ENCODE data around the gene TLR8.

- no peak for TF ChIP-seq CTCF (IDR thresholded peaks at IDR 0.05 in 4 of 5, conservative IDR thresholded peaks at IDR 0.05 in 1 of 5)
- TF ChIP-seq POLR2A (IDR thresholded peaks at IDR 0.05): no peak
Observed at GRCh38 chrX:12895866-12896265, 10.6 kb upstream of the TLR8 start.
